SK-N-MC (cell line): ENCODE results near the gene DUOX2.
"Not testable (repeated sequence)": the region's sequence is repeated elsewhere in the genome, so short reads cannot be mapped to it uniquely, and the experiment has no call there.

Experiments
- DNase-seq: peaks from one replicate; pipeline ENCODE4 v3.0.0-alpha.2; 2011; ENCODE audit warnings: low read depth, low spot score
- H3K27ac ChIP-seq: fragments of 200-600 bp; sonication (generic); 2 replicates; pipeline ENCODE4 v1.5.1; 2016; ENCODE audit warnings: mixed run types
- H3K36me3 ChIP-seq: fragments of 200-600 bp; sonication (generic); 2 replicates; pipeline ENCODE4 v1.6.1; 2017; ENCODE audit warnings: antibody characterized with exemption, low read length, mixed read lengths; ENCODE audit not compliant: insufficient read depth
- H3K4me3 ChIP-seq: fragments of 200-600 bp; sonication (generic); 2 replicates; pipeline ENCODE4 v1.5.1; 2016
- H3K9ac ChIP-seq: fragments of 200-600 bp; sonication (generic); 2 replicates; pipeline ENCODE4 v1.8.0; 2017; ENCODE audit warnings: mixed run types, mixed read lengths; ENCODE audit not compliant: insufficient read length
- H3K9me3 ChIP-seq: fragments of 200-600 bp; sonication (generic); 2 replicates; pipeline ENCODE4 v1.6.1; 2017; ENCODE audit warnings: low read depth, mild to moderate bottlenecking, antibody characterized with exemption, low read length, moderate library complexity, mixed read lengths
- EZH2 ChIP-seq: fragments of 200-600 bp; sonication (generic); IDR thresholded peaks from one replicate; pipeline ENCODE4 v1.6.1; 2017; ENCODE audit warnings: antibody characterized with exemption
- FOXP2 ChIP-seq: optimal IDR thresholded peaks from 2 replicates; pipeline ENCODE3; 2011; ENCODE audit warnings: mild to moderate bottlenecking, moderate library complexity; ENCODE audit not compliant: insufficient read depth; ENCODE audit errors: extremely low read length, control extremely low read depth
- POLR2AphosphoS5 ChIP-seq: IDR thresholded peaks from 2 replicates; pipeline ENCODE4 v1.6.1; 2012; ENCODE audit warnings: mild to moderate bottlenecking, low read depth, low read length, borderline replicate concordance

The DUOX2 gene

DNA sequence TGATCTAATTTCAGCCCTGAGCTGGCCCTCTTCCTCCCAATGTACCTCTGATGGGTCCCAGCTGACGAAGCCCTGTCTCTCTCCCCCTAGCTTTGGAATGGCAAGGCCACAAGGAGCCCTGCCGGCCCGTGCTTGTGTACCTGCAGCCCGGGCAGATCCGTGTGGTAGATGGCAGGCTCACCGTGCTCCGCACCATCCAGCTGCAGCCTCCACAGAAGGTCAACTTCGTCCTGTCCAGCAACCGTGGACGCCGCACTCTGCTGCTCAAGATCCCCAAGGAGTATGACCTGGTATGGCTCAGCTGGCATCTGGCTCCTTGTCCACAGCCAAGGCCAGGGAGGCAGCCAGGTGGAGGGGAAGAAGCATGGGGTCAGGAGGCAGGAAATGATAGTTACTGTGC is 30.0 kb upstream of the DUOX2 start:
- no peak overlapping the region for H3K9ac ChIP-seq
- no peaks in the 10 kb centered on the region for H3K9me3 ChIP-seq
- DNase-seq = no peak
- no peak overlapping the region for H3K4me3 ChIP-seq
- TF ChIP-seq EZH2 = no peak
- TF ChIP-seq POLR2AphosphoS5 = no peak
- no peak for TF ChIP-seq FOXP2
- H3K36me3 ChIP-seq = no peaks in the 10 kb centered on the region
- no peak overlapping the region for H3K27ac ChIP-seq

- TF ChIP-seq EZH2 (no peak), FOXP2 (no peak), POLR2AphosphoS5 (no peak)
- Histone ChIP-seq H3K9me3 (no peaks in the 10 kb centered on the region), H3K36me3 (no peaks in the 10 kb centered on the region), H3K9ac (no peak overlapping the region), H3K4me3 (no peak overlapping the region), H3K27ac (no peak overlapping the region)
- DNase-seq = no peak
These were observed 29.1 kb upstream of the DUOX2 start for GRCh38 chr15:45143056-45143455.

DNA sequence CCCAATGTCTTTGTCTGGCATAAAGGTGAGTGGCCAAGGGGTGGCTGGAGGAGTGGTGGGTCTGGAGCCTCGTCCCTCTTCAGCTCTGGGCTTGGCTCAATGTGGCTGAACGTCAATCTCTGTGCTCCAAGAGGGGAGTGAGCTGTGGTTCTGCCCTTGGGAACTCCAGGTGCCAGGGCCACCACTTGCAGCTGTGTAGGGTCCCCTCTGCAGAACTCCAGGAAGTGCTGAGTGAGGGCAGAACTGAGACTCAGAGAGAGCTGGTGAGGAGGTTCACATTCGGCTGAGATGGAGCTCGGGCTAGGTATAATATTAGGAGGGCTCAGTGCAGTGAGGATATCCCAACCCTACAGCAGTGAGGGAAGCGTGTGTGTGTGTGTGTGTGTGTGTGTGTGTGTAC is 27.4 kb upstream of the DUOX2 start:
- TF ChIP-seq EZH2 (no peak), POLR2AphosphoS5 (no peak), FOXP2 (no peak)
- Histone ChIP-seq H3K9ac (no peak overlapping the region), H3K36me3 (no peaks in the 10 kb centered on the region), H3K27ac (no peak overlapping the region), H3K9me3 (no peaks in the 10 kb centered on the region), H3K4me3 (no peak overlapping the region)
- no peak for DNase-seq

DNA sequence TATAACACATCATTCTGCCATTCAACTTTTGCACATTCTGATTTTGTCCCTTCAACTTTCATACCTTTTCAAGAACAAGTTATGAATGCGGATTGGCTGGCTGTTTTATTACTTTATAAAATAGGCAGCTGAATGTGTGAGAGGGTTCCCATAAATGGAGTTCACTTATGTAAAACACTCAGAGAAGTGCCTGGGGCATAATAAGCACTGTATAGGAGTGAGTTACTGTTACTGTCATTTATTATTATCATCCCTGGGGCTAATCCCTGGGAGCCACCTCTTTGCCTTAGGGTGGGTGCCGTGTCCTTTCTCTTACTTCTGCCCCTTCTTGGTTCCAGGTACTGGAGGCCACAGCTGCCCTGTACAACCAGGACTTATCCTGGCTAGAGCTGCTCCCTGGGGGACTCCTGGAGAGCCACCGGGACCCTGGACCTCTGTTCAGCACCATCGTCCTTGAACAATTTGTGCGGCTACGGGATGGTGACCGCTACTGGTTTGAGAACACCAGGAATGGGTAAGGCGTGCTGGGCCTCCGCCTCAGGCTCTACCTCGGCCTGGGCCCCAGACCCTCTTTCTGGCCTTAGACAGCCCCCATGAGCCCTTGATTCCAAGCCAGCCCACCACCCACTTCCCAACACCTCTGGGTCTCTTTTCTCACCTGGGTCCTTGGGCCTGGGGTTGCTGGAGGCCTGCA is 26.7 kb upstream of the DUOX2 start:
- no peak overlapping the region for H3K9ac ChIP-seq
- TF ChIP-seq FOXP2 (no peak), POLR2AphosphoS5 (no peak), EZH2 (no peak)
- peak; percentile 14 for DNase-seq
- no peak overlapping the region for H3K4me3 ChIP-seq
- no peak overlapping the region for H3K27ac ChIP-seq
- H3K36me3 ChIP-seq = no peaks in the 10 kb centered on the region
- H3K9me3 ChIP-seq = no peaks in the 10 kb centered on the region

- H3K36me3 ChIP-seq = no peaks in the 10 kb centered on the region
- H3K27ac ChIP-seq = no peak overlapping the region
- H3K9me3 ChIP-seq = no peaks in the 10 kb centered on the region
- DNase-seq = no peak
- no peak overlapping the region for H3K4me3 ChIP-seq
- TF ChIP-seq EZH2 (no peak), FOXP2 (no peak), POLR2AphosphoS5 (no peak)
- no peak overlapping the region for H3K9ac ChIP-seq
These were observed 25.8 kb upstream of the DUOX2 start for GRCh38 chr15:45139770-45140169.

DNA sequence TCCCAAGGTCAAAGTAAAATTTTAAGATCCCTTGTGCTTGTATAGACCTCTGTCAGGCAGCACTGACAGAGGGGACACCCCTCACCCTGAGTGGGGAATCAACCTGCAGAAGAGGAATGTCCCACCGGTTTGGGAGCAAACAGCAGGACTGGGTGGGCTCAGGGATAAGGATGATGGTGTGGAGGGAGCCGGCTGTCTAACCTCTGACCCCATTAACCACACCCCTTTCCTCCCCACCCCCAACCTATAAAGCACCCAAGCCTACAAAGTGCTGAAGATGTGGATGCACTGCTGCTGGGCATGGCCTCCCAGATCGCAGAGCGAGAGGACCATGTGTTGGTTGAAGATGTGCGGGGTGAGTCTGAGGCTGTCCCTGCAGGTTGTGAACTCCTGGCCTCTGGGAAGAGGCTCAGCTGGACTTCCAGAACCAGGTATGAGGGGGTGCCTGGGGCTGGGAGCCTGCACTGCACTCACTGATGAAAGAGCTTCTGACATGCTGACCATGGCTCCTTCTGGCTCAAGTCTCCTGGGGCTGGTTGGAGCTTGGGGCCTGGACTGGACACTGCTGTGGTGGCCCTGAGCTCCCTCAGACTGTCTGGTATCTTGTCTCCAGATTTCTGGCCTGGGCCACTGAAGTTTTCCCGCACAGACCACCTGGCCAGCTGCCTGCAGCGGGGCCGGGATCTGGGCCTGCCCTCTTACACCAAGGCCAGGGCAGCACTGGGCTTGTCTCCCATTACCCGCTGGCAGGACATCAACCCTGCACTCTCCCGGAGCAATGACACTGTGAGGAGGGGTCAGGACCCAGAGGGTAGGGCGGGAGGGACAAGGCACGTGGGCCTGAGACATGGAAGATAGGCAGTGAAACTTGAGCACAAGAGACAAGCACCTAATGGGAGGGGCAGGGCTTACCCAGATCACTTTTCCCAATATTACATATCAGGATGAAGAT is 25.1 kb upstream of the DUOX2 start:
- TF ChIP-seq POLR2AphosphoS5 (no peak), EZH2 (no peak), FOXP2 (no peak)
- H3K9ac ChIP-seq = no peak overlapping the region
- no peaks in the 10 kb centered on the region for H3K36me3 ChIP-seq
- no peaks in the 10 kb centered on the region for H3K9me3 ChIP-seq
- H3K27ac ChIP-seq = no peak overlapping the region
- no peak overlapping the region for H3K4me3 ChIP-seq
- DNase-seq = no peak

- Histone ChIP-seq H3K9me3 (no peaks in the 10 kb centered on the region), H3K27ac (no peak overlapping the region), H3K36me3 (no peaks in the 10 kb centered on the region), H3K9ac (no peak overlapping the region), H3K4me3 (no peak overlapping the region)
- TF ChIP-seq EZH2 = no peak
- TF ChIP-seq POLR2AphosphoS5 = no peak
- no peak for DNase-seq
These were observed 23.7 kb upstream of the DUOX2 start for GRCh38 chr15:45137703-45138102.

DNA sequence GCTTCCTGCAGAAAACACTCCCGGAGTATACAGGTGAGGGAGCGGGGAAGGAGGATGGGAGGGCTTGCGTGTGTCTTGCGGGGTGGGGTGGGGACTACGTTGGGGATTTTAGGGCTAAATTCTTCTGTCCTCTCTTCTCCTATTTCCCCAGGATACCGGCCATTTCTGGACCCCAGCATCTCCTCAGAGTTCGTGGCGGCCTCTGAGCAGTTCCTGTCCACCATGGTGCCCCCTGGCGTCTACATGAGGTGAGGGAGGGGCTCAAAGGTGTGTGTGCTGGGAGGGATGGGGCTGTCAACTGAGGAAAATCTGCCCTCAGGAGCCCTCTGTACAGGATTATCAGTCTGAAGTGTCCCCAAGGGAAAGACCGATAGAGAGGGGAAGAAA is 22.4 kb upstream of the DUOX2 start:
- H3K27ac ChIP-seq = no peak overlapping the region
- H3K9ac ChIP-seq = no peak overlapping the region

GRCh38 chr15:45135705-45136377 is 21.9 kb upstream of the DUOX2 start:
- H3K9ac ChIP-seq, H3K36me3 ChIP-seq, H3K4me3 ChIP-seq, DNase-seq, H3K27ac ChIP-seq, H3K9me3 ChIP-seq: not testable (repeated sequence)

More for the DNA sequence above, 22.4 kb upstream of the DUOX2 start:
- H3K36me3 ChIP-seq = no peaks in the 10 kb centered on the region
- TF ChIP-seq FOXP2 (no peak), EZH2 (no peak), POLR2AphosphoS5 (no peak)
- no peak overlapping the region for H3K4me3 ChIP-seq
- no peak for DNase-seq
- no peaks in the 10 kb centered on the region for H3K9me3 ChIP-seq
